BJ (cell line): Measurements from ENCODE around the gene MC1R. TPM values are rescaled to one million over a fixed set of nuclear protein-coding genes. Genes with fewer than 3 reads are reported as not detected.

Experiments
- CTCF ChIA-PET: fragments of 350-600 bp; formaldehyde crosslinking; extraction: SDS; loops from one replicate; lab custom pipeline; 2021; ENCODE audit warnings: antibody characterized with exemption, inconsistent platforms; lab: Yijun Ruan, JAX
- POLR2A ChIA-PET: fragments of 300-600 bp; sonication (Branson Sonifier 250); formaldehyde crosslinking; extraction: SDS; loops from one replicate; lab custom pipeline; 2021; ENCODE audit warnings: antibody characterized with exemption; lab: Charles Lee
- DNase-seq: peaks from one replicate; pipeline ENCODE4 v3.0.0-alpha.2; 2011; ENCODE audit warnings: low read depth
- H3K27me3 ChIP-seq: 2 replicates; pipeline ENCODE4 v1.6.0; 2011; ENCODE audit warnings: low read length; ENCODE audit not compliant: control insufficient read depth, insufficient read depth
- H3K36me3 ChIP-seq: 2 replicates; pipeline ENCODE4 v1.5.1; 2011; ENCODE audit warnings: low read length; ENCODE audit not compliant: control insufficient read depth, insufficient read depth
- H3K4me3 ChIP-seq: 2 replicates; pipeline ENCODE4 v1.5.1; 2011; ENCODE audit warnings: low read depth, mild to moderate bottlenecking, control low read depth, low read length
- CTCF ChIP-seq: IDR thresholded peaks from 2 replicates; pipeline ENCODE4 v1.5.1; 2011; ENCODE audit warnings: low read depth, mild to moderate bottlenecking, control low read depth, inconsistent platforms, low read length, moderate library complexity; ENCODE audit not compliant: insufficient read depth
- polyA minus RNA-seq: library from RNA; depleted of rRNA, polyadenylated mRNA; stranded (reverse); fragments of >200 nt; gene quantifications from 2 replicates; pipeline ENCODE4 v1.2.3, GENCODE V29; 2011; rRNA and poly(A)+ RNA removed
- polyA plus RNA-seq: library from polyadenylated mRNA; depleted of rRNA; stranded (reverse); fragments of >200 nt; gene quantifications from 2 replicates; pipeline ENCODE4 v1.2.3, GENCODE V29; 2011; rRNA removed

Gene MC1R
- 4.6 and 7.2 TPM in 2 replicates for polyA plus RNA-seq
- 4.1 and 5.6 TPM in 2 replicates for polyA minus RNA-seq

GRCh38 chr16:89918453-89919347 lies at the start of gene MC1R:
Gene MC1R, plus strand, starts transcription at chr16:89918862. Its CDS starts 397 bp downstream, at chr16:89919259.
- ChIA-PET POLR2A (interaction anchor here (0.5 kb wide), 1 partner anchor 53 kb away, joined by 15 read pairs; no protein-coding TSS in a partner anchor), CTCF (interaction anchor here (0.6 to 2.0 kb wide), 6 partner anchors 9 to 165 kb away, joined by 3 to 6 read pairs (median 4); partner anchors contain the start of gene TCF25)
- Histone ChIP-seq H3K27me3 (no peaks in the 10 kb centered on the region), H3K36me3 (no peaks in the 10 kb centered on the region), H3K4me3 (peak within 1 kb of the TSS; percentile 38)
- DNase-seq = no peak
- peak; percentile 77 for TF ChIP-seq CTCF

GRCh38 chr16:89869911-89870310 lies 48.8 kb upstream of the MC1R start:
- ChIA-PET CTCF (interaction anchor here (1.0 to 2.6 kb wide), 3 partner anchors 8 to 29 kb away, joined by 3 to 6 read pairs (median 4); no protein-coding TSS in a partner anchor), POLR2A (no interaction called here)
- DNase-seq = no peak
- TF ChIP-seq CTCF = no peak
- H3K36me3 ChIP-seq = no peaks in the 10 kb centered on the region
- no peak overlapping the region for H3K4me3 ChIP-seq
- no peaks in the 10 kb centered on the region for H3K27me3 ChIP-seq

- DNase-seq = no peak
- ChIA-PET POLR2A (no interaction called here), CTCF (interaction anchor here (1.0 to 2.6 kb wide), 3 partner anchors 9 to 29 kb away, joined by 3 to 6 read pairs (median 4); no protein-coding TSS in a partner anchor)
- TF ChIP-seq CTCF = no peak
- Histone ChIP-seq H3K4me3 (no peak overlapping the region), H3K36me3 (no peaks in the 10 kb centered on the region), H3K27me3 (no peaks in the 10 kb centered on the region)
Observed at GRCh38 chr16:89870440-89870839, 48.2 kb upstream of the MC1R start.

GRCh38 chr16:89871895-89872294 lies 46.8 kb upstream of the MC1R start:
- ChIA-PET POLR2A (no interaction called here), CTCF (interaction anchor here (0.6 to 2.9 kb wide), 4 partner anchors 11 to 172 kb away, joined by 3 to 17 read pairs (median 6); no protein-coding TSS in a partner anchor)
- 0 out of 2 replicates have a peak, but pooled peaks cover 2% of the 10 kb centered on the region for H3K36me3 ChIP-seq
- no peak overlapping the region for H3K4me3 ChIP-seq
- H3K27me3 ChIP-seq = no peaks in the 10 kb centered on the region
- TF ChIP-seq CTCF = no peak
- DNase-seq = no peak
